DND-41 (cell line): Measurements from ENCODE around the gene DISC1.

Source experiments
- ATAC-seq: fragments of 200-7000 bp; cut with Tn5 transposase; 3 replicates; pipeline ENCODE4 v1.9.1; 2021; ENCODE audit warnings: low read depth; ENCODE audit not compliant: insufficient read depth
- DNase-seq: peaks from one replicate; pipeline ENCODE4 v3.0.0-alpha.2; 2020
- H2AFZ ChIP-seq: 2 replicates; pipeline ENCODE4 v1.6.0; 2012; ENCODE audit warnings: low read depth, low read length
- H3K27ac ChIP-seq: 2 replicates; pipeline ENCODE4 v1.5.1; 2012; ENCODE audit warnings: low read length, inconsistent platforms
- H3K27me3 ChIP-seq: fragments of 200-600 bp; sonication (generic); 2 replicates; pipeline ENCODE4 v1.6.0; 2012; ENCODE audit warnings: low read length, mild to moderate bottlenecking, inconsistent platforms; ENCODE audit not compliant: insufficient read depth, poor library complexity
- H3K36me3 ChIP-seq: 2 replicates; pipeline ENCODE4 v1.5.1; 2012; ENCODE audit warnings: low read length, inconsistent platforms; ENCODE audit not compliant: insufficient read depth
- H3K4me1 ChIP-seq: 2 replicates; pipeline ENCODE4 v1.5.1; 2012; ENCODE audit warnings: mild to moderate bottlenecking, low read length; ENCODE audit not compliant: insufficient read depth
- H3K4me2 ChIP-seq: 2 replicates; pipeline ENCODE4 v1.6.0; 2012; ENCODE audit warnings: mild to moderate bottlenecking, moderate library complexity, low read length, inconsistent platforms; ENCODE audit not compliant: insufficient read depth
- H3K4me3 ChIP-seq, 2 experiments: fragments of 200-600 bp in 1 of 2; shearing (Covaris generic) in 1 of 2; 2 replicates each; pipeline ENCODE4 v1.5.1; 2012 to 2016; ENCODE audit warnings: inconsistent platforms in 2 of 2, low read length in 2 of 2, mild to moderate bottlenecking in 2 of 2, low read depth in 1 of 2, moderate library complexity in 1 of 2
- H3K79me2 ChIP-seq: 2 replicates; pipeline ENCODE4 v1.6.0; 2012; ENCODE audit warnings: low read length, inconsistent platforms; ENCODE audit not compliant: insufficient read depth
- H3K9ac ChIP-seq: 2 replicates; pipeline ENCODE4 v1.6.0; 2012; ENCODE audit warnings: low read depth, mild to moderate bottlenecking, inconsistent platforms, low read length, moderate library complexity
- H3K9me3 ChIP-seq: 2 replicates; pipeline ENCODE4 v1.5.1; 2012; ENCODE audit warnings: low read length, moderate library complexity, mild to moderate bottlenecking, inconsistent platforms; ENCODE audit not compliant: insufficient read depth, severe bottlenecking
- H4K20me1 ChIP-seq: 2 replicates; pipeline ENCODE4 v1.6.0; 2012; ENCODE audit warnings: low read length; ENCODE audit not compliant: insufficient read depth
- CTCF ChIP-seq: IDR thresholded peaks from 2 replicates; pipeline ENCODE4 v1.5.1; 2012; ENCODE audit warnings: borderline replicate concordance, low read length, moderate library complexity, mild to moderate bottlenecking; ENCODE audit not compliant: poor library complexity, severe bottlenecking; ENCODE audit errors: extremely low read depth
- EZH2 ChIP-seq: IDR thresholded peaks from 3 replicates; pipeline ENCODE4 v1.6.1; 2012; ENCODE audit warnings: borderline replicate concordance, low read depth, mild to moderate bottlenecking, moderate library complexity, low read length, inconsistent platforms; ENCODE audit not compliant: severe bottlenecking

DISC1 gene

GRCh38 chr1:231663211-231663792 lies 36.7 kb downstream of the DISC1 start:
- Histone ChIP-seq H3K36me3 (no peaks in the 10 kb centered on the region), H3K9ac (no peak overlapping the region), H3K4me2 (no peak overlapping the region), H4K20me1 (no peaks in the 10 kb centered on the region), H3K4me3 (no peak overlapping the region), H2AFZ (no peak overlapping the region), H3K27ac (no peak overlapping the region), H3K4me1 (no peaks in the 10 kb centered on the region), H3K79me2 (0 out of 2 replicates have a peak, but pooled peaks cover 3% of the 10 kb centered on the region), H3K9me3 (no peaks in the 10 kb centered on the region), H3K27me3 (no peaks in the 10 kb centered on the region)
- TF ChIP-seq CTCF = no peak
- no peak for TF ChIP-seq EZH2
- ATAC-seq (no peak), DNase-seq (no peak)

GRCh38 chr1:231665101-231665500 lies 38.5 kb downstream of the DISC1 start:
- Histone ChIP-seq H3K4me1 (no peaks in the 10 kb centered on the region), H3K4me2 (no peak overlapping the region), H3K4me3 (no peak overlapping the region), H3K27ac (no peak overlapping the region), H3K36me3 (no peaks in the 10 kb centered on the region), H3K27me3 (no peaks in the 10 kb centered on the region), H4K20me1 (no peaks in the 10 kb centered on the region), H3K9me3 (peaks cover 1% of the 10 kb centered on the region), H3K9ac (no peak overlapping the region), H3K79me2 (0 out of 2 replicates have a peak, but pooled peaks cover 3% of the 10 kb centered on the region), H2AFZ (no peak overlapping the region)
- ATAC-seq = no peak
- no peak for DNase-seq
- TF ChIP-seq EZH2 (no peak), CTCF (no peak)

- no peak overlapping the region for H3K9ac ChIP-seq
- H3K27ac ChIP-seq = no peak overlapping the region
- H3K79me2 ChIP-seq = no peaks in the 10 kb centered on the region
- H3K4me1 ChIP-seq = no peaks in the 10 kb centered on the region
- peaks cover 1% of the 10 kb centered on the region for H3K9me3 ChIP-seq
- TF ChIP-seq EZH2 = no peak
- no peak for TF ChIP-seq CTCF
- DNase-seq (no peak), ATAC-seq (no peak)
- no peak overlapping the region for H3K4me2 ChIP-seq
- no peak overlapping the region for H2AFZ ChIP-seq
- H3K27me3 ChIP-seq = no peaks in the 10 kb centered on the region
- H4K20me1 ChIP-seq = no peaks in the 10 kb centered on the region
- no peaks in the 10 kb centered on the region for H3K36me3 ChIP-seq
- H3K4me3 ChIP-seq = no peak overlapping the region
Measured at GRCh38 chr1:231665726-231666125, 39.1 kb downstream of the DISC1 start.
